Measurements from ENCODE around the gene NCKAP5. TPM values are rescaled to one million over a fixed set of nuclear protein-coding genes. Genes with fewer than 3 reads are reported as not detected.

NCKAP5 gene
- polyA plus RNA-seq, 2 donors, result 2.2 to 3.0 TPM

- 28 to 33% methylated on average over 3 of the region's 3 CpGs for WGBS, 2 donors
- Histone ChIP-seq H3K27ac (ENCODE audit: low read depth in 2 of 2, low read length in 1 of 2) (no peak overlapping the region), H3K27me3 (ENCODE audit: control insufficient read depth in 1 of 2, insufficient read depth in 2 of 2, low read length in 2 of 2) (no peaks in the 10 kb centered on the region), H3K36me3 (ENCODE audit: control insufficient read depth in 2 of 2, insufficient read depth in 2 of 2, low read length in 1 of 2) (peaks cover 0 to 2% of the 10 kb centered on the region in 2 donors), H3K4me3 (ENCODE audit: low read depth in 1 of 2, low read length in 2 of 2) (no peak overlapping the region), H3K9me3 (ENCODE audit: control insufficient read depth in 2 of 2, insufficient read depth in 1 of 2, low read depth in 1 of 2, low read length in 1 of 2) (no peaks in the 10 kb centered on the region), H3K4me1 (ENCODE audit: control insufficient read depth in 2 of 2, insufficient read depth in 2 of 2, low read length in 1 of 2) (no peaks in the 10 kb centered on the region)
These were observed 7.0 kb downstream of the NCKAP5 start for GRCh38 chr2:133561045-133561852.

DNA sequence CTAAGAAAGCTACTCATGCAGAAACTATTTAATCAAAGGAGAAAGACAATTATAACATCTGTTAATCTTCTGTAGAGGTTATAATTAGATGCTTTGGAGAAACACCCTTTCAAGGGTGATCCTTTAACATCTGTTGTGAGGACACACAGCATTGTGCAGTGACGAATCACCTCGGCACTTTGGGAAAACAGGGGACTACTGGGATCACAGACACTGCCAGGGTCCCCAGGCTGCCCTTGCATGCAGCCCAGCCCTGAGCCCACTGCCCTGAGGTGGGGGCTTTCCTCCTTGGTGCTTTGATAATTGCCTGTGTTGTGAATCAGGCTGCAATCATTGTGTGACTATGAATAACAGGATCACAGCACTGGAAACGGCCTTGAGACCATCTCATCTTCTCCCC lies 10.6 kb downstream of the NCKAP5 start:
- Histone ChIP-seq H3K27ac (ENCODE audit: low read depth in 2 of 2, low read length in 1 of 2) (no peak overlapping the region), H3K36me3 (ENCODE audit: control insufficient read depth in 2 of 2, insufficient read depth in 2 of 2, low read length in 1 of 2) (peaks cover 0 to 2% of the 10 kb centered on the region in 2 donors), H3K27me3 (ENCODE audit: control insufficient read depth in 1 of 2, insufficient read depth in 2 of 2, low read length in 2 of 2) (no peaks in the 10 kb centered on the region), H3K4me1 (ENCODE audit: control insufficient read depth in 2 of 2, insufficient read depth in 2 of 2, low read length in 1 of 2) (no peaks in the 10 kb centered on the region), H3K4me3 (ENCODE audit: low read depth in 1 of 2, low read length in 2 of 2) (no peak overlapping the region), H3K9me3 (ENCODE audit: control insufficient read depth in 2 of 2, insufficient read depth in 1 of 2, low read depth in 1 of 2, low read length in 1 of 2) (no peaks in the 10 kb centered on the region)
- WGBS, 2 donors, result 75 to 83% methylated on average over 3 of the region's 3 CpGs

GRCh38 chr2:133553838-133554408 lies 14.3 kb downstream of the NCKAP5 start:
- no peaks in the 10 kb centered on the region for H3K4me1 ChIP-seq (ENCODE audit: control insufficient read depth in 2 of 2, insufficient read depth in 2 of 2, low read length in 1 of 2)
- WGBS, 2 donors, result 87 to 90% methylated on average over 2 of the region's 2 CpGs
- no peak overlapping the region for H3K27ac ChIP-seq (ENCODE audit: low read depth in 2 of 2, low read length in 1 of 2)
- H3K4me3 ChIP-seq (ENCODE audit: low read depth in 1 of 2, low read length in 2 of 2), result no peak overlapping the region
- no peaks in the 10 kb centered on the region for H3K27me3 ChIP-seq (ENCODE audit: control insufficient read depth in 1 of 2, insufficient read depth in 2 of 2, low read length in 2 of 2)
- H3K9me3 ChIP-seq (ENCODE audit: control insufficient read depth in 2 of 2, insufficient read depth in 1 of 2, low read depth in 1 of 2, low read length in 1 of 2), result no peaks in the 10 kb centered on the region
- peaks cover 0 to 2% of the 10 kb centered on the region in 2 donors for H3K36me3 ChIP-seq (ENCODE audit: control insufficient read depth in 2 of 2, insufficient read depth in 2 of 2, low read length in 1 of 2)

DNA sequence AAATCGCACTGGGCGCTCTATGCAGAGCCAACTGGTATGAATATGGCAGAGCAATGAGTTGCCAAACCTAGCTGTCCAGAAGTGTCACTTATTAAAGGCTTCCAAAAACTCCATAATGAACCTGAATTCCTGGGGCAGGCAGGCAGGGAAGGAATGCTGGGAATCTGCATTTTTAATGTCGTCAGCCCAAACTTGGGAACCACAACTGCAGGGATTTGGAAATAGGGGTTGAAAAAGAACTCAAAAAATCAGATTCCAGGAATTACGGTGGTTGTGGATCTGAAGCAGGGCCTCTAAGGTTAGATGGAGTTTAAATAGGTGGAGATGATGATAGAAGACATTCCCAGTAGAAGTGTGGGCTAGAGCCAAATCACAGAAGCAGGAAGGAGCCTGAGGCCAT lies 15.0 kb downstream of the NCKAP5 start:
- 89 to 93% methylated on average over 4 of the region's 4 CpGs for WGBS, 2 donors
- Histone ChIP-seq H3K4me1 (ENCODE audit: control insufficient read depth in 2 of 2, insufficient read depth in 2 of 2, low read length in 1 of 2) (no peaks in the 10 kb centered on the region), H3K27me3 (ENCODE audit: control insufficient read depth in 1 of 2, insufficient read depth in 2 of 2, low read length in 2 of 2) (no peaks in the 10 kb centered on the region), H3K27ac (ENCODE audit: low read depth in 2 of 2, low read length in 1 of 2) (no peak overlapping the region), H3K36me3 (ENCODE audit: control insufficient read depth in 2 of 2, insufficient read depth in 2 of 2, low read length in 1 of 2) (peaks cover 0 to 2% of the 10 kb centered on the region in 2 donors), H3K4me3 (ENCODE audit: low read depth in 1 of 2, low read length in 2 of 2) (no peak overlapping the region), H3K9me3 (ENCODE audit: control insufficient read depth in 2 of 2, insufficient read depth in 1 of 2, low read depth in 1 of 2, low read length in 1 of 2) (no peaks in the 10 kb centered on the region)

DNA sequence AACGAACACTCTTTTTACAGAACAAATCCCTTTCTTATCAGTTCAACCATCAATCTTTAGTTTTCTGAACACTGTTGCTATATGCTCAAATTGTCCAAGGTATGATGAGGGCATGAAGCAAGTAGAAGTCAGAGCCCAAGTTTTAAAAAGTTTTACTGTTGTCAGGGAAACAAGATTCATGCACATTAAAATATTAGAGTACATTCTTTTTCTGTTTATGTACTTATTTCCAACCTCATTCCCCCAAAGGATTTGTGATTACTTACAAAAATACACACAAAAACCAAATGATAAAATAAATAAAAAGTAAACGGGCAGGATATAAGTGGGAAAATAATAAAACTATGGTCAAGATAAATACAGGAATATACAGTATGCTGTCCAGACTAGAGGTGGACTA lies 15.4 kb downstream of the NCKAP5 start:
- Histone ChIP-seq H3K36me3 (ENCODE audit: control insufficient read depth in 2 of 2, insufficient read depth in 2 of 2, low read length in 1 of 2) (peaks cover 0 to 2% of the 10 kb centered on the region in 2 donors), H3K9me3 (ENCODE audit: control insufficient read depth in 2 of 2, insufficient read depth in 1 of 2, low read depth in 1 of 2, low read length in 1 of 2) (no peaks in the 10 kb centered on the region), H3K27ac (ENCODE audit: low read depth in 2 of 2, low read length in 1 of 2) (no peak overlapping the region), H3K4me3 (ENCODE audit: low read depth in 1 of 2, low read length in 2 of 2) (no peak overlapping the region), H3K27me3 (ENCODE audit: control insufficient read depth in 1 of 2, insufficient read depth in 2 of 2, low read length in 2 of 2) (no peaks in the 10 kb centered on the region), H3K4me1 (ENCODE audit: control insufficient read depth in 2 of 2, insufficient read depth in 2 of 2, low read length in 1 of 2) (no peaks in the 10 kb centered on the region)
- 66 to 74% methylated on average over 2 of the region's 2 CpGs for WGBS, 2 donors

DNA sequence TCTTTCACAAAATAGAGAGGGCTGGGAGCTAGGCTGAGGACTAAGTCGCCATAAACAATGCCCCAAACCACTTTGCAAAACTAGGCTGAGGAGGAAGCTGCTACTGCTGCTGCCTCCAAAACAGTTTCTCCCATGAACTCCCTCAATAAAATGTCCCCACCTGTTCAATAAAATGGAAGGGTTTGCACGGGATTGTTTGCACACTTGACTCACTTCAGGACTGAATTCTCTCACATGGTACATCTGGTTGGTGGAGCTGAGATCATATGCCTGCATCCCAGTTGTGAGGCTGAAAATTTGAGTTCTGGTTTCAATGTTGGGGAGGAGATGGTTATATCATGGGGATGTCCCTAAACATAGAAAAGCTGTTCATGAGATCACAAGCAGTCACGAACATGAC lies 26.5 kb downstream of the NCKAP5 start:
- WGBS, 2 donors, result 86 to 89% methylated on average over 3 of the region's 3 CpGs

DNA sequence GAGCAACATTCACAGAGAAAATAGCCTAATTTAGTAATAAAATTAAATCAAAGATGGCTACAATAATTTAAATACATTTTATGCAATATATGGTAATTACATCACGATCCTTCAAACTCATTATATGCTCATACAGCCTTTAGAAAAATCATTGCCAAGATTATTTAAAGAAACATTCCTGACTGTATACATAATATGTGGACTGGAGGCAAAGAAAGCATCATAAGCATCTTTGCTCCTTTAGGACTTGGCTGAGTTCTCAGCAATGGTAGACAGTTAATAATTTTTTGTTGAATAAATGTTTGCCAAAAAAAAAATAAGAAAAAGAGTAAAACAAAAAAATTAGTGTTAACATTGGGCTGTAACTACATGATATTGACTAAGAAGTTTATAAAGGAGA lies 26.9 kb downstream of the NCKAP5 start:
- 47 to 59% methylated on average over 1 of the region's 1 CpG for WGBS, 2 donors
- no peaks in the 10 kb centered on the region for H3K27me3 ChIP-seq (ENCODE audit: control insufficient read depth in 1 of 2, insufficient read depth in 2 of 2, low read length in 2 of 2)

More for the DNA sequence above, 26.5 kb downstream of the NCKAP5 start:
- Histone ChIP-seq H3K9me3 (ENCODE audit: control insufficient read depth in 2 of 2, insufficient read depth in 1 of 2, low read depth in 1 of 2, low read length in 1 of 2) (no peaks in the 10 kb centered on the region), H3K27ac (ENCODE audit: low read depth in 2 of 2, low read length in 1 of 2) (no peak overlapping the region), H3K27me3 (ENCODE audit: control insufficient read depth in 1 of 2, insufficient read depth in 2 of 2, low read length in 2 of 2) (no peaks in the 10 kb centered on the region), H3K4me3 (ENCODE audit: low read depth in 1 of 2, low read length in 2 of 2) (no peak overlapping the region), H3K36me3 (ENCODE audit: control insufficient read depth in 2 of 2, insufficient read depth in 2 of 2, low read length in 1 of 2) (no peaks in the 10 kb centered on the region), H3K4me1 (ENCODE audit: control insufficient read depth in 2 of 2, insufficient read depth in 2 of 2, low read length in 1 of 2) (no peaks in the 10 kb centered on the region)

DNA sequence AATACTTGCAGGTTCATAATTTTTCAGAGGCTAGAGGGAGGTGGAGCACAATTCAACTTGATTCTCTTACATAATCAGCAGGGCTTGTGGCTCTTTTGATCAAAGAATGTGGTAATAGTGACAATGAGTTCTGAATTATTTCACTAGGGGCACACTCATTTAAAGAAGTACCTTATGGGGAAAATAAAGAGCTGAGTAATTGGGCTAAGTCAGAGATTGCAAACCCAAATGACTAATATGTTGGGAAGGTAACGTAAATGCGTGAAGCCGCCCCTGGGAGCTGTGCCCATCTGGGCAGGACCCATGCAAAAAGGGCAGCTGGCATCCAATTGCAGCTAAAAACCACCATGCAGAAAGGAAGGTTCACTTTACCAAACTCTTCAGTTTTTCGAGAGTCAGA lies 35.3 kb downstream of the NCKAP5 start:
- 54 to 75% methylated on average over 4 of the region's 4 CpGs for WGBS, 2 donors
- H3K4me1 ChIP-seq (ENCODE audit: control insufficient read depth in 2 of 2, insufficient read depth in 2 of 2, low read length in 1 of 2), result no peaks in the 10 kb centered on the region
- H3K27ac ChIP-seq (ENCODE audit: low read depth in 2 of 2, low read length in 1 of 2), result no peak overlapping the region
- H3K27me3 ChIP-seq (ENCODE audit: control insufficient read depth in 1 of 2, insufficient read depth in 2 of 2, low read length in 2 of 2), result no peaks in the 10 kb centered on the region
- no peaks in the 10 kb centered on the region for H3K36me3 ChIP-seq (ENCODE audit: control insufficient read depth in 2 of 2, insufficient read depth in 2 of 2, low read length in 1 of 2)
- H3K9me3 ChIP-seq (ENCODE audit: control insufficient read depth in 2 of 2, insufficient read depth in 1 of 2, low read depth in 1 of 2, low read length in 1 of 2), result no peaks in the 10 kb centered on the region
- H3K4me3 ChIP-seq (ENCODE audit: low read depth in 1 of 2, low read length in 2 of 2), result no peak overlapping the region

More for the DNA sequence above, 26.9 kb downstream of the NCKAP5 start:
- no peaks in the 10 kb centered on the region for H3K36me3 ChIP-seq (ENCODE audit: control insufficient read depth in 2 of 2, insufficient read depth in 2 of 2, low read length in 1 of 2)
- no peaks in the 10 kb centered on the region for H3K4me1 ChIP-seq (ENCODE audit: control insufficient read depth in 2 of 2, insufficient read depth in 2 of 2, low read length in 1 of 2)
- no peaks in the 10 kb centered on the region for H3K9me3 ChIP-seq (ENCODE audit: control insufficient read depth in 2 of 2, insufficient read depth in 1 of 2, low read depth in 1 of 2, low read length in 1 of 2)
- no peak overlapping the region for H3K27ac ChIP-seq (ENCODE audit: low read depth in 2 of 2, low read length in 1 of 2)
- H3K4me3 ChIP-seq (ENCODE audit: low read depth in 1 of 2, low read length in 2 of 2), result no peak overlapping the region

GRCh38 chr2:133531382-133531781 lies 36.9 kb downstream of the NCKAP5 start:
- Histone ChIP-seq H3K4me3 (ENCODE audit: low read depth in 1 of 2, low read length in 2 of 2) (no peak overlapping the region), H3K36me3 (ENCODE audit: control insufficient read depth in 2 of 2, insufficient read depth in 2 of 2, low read length in 1 of 2) (no peaks in the 10 kb centered on the region), H3K4me1 (ENCODE audit: control insufficient read depth in 2 of 2, insufficient read depth in 2 of 2, low read length in 1 of 2) (no peaks in the 10 kb centered on the region), H3K27me3 (ENCODE audit: control insufficient read depth in 1 of 2, insufficient read depth in 2 of 2, low read length in 2 of 2) (no peaks in the 10 kb centered on the region), H3K9me3 (ENCODE audit: control insufficient read depth in 2 of 2, insufficient read depth in 1 of 2, low read depth in 1 of 2, low read length in 1 of 2) (no peaks in the 10 kb centered on the region), H3K27ac (ENCODE audit: low read depth in 2 of 2, low read length in 1 of 2) (no peak overlapping the region)
- WGBS, 2 donors, result 66 to 68% methylated on average over 2 of the region's 2 CpGs

- Histone ChIP-seq H3K27me3 (ENCODE audit: control insufficient read depth in 1 of 2, insufficient read depth in 2 of 2, low read length in 2 of 2) (no peaks in the 10 kb centered on the region), H3K4me1 (ENCODE audit: control insufficient read depth in 2 of 2, insufficient read depth in 2 of 2, low read length in 1 of 2) (no peaks in the 10 kb centered on the region), H3K4me3 (ENCODE audit: low read depth in 1 of 2, low read length in 2 of 2) (no peak overlapping the region), H3K36me3 (ENCODE audit: control insufficient read depth in 2 of 2, insufficient read depth in 2 of 2, low read length in 1 of 2) (no peaks in the 10 kb centered on the region), H3K27ac (ENCODE audit: low read depth in 2 of 2, low read length in 1 of 2) (no peak overlapping the region), H3K9me3 (ENCODE audit: control insufficient read depth in 2 of 2, insufficient read depth in 1 of 2, low read depth in 1 of 2, low read length in 1 of 2) (no peaks in the 10 kb centered on the region)
These were observed 37.6 kb downstream of the NCKAP5 start for GRCh38 chr2:133530645-133531044.

Measured in esophagus (tissue), 2 donors.